ENCODE results near the gene C11orf16. TPM values are rescaled to one million over a fixed set of nuclear protein-coding genes. Genes with fewer than 3 reads are reported as not detected.

The C11orf16 gene
- total and polyA plus RNA-seq, 2 of the 4 experiments (the other 2 are of a cell fraction): not detected

GRCh38 chr11:8962841-8963240 lies 30.1 kb upstream of the C11orf16 start:
- Histone ChIP-seq H4K8ac (ENCODE audit: low read depth in 2 of 2, low read length in 2 of 2) (peak overlapping the region in 1 of 2 experiments; percentile 10; a peak in 1 of 4 replicates), H3K4me3 (ENCODE audit: insufficient read depth, low read depth, low read length) (no peak overlapping the region), H3K27ac (ENCODE audit: insufficient read depth, low read length) (no peak overlapping the region), H4K5ac (ENCODE audit: low read depth, low read length) (no peak overlapping the region), H3K14ac (replicated peaks; ENCODE audit: low read depth, low read length) (no peak overlapping the region), H2AFZ (replicated peaks; ENCODE audit: low read length, poor library complexity) (no peak overlapping the region), H3K4ac (ENCODE audit: low read depth, low read length) (no peak overlapping the region), H3K23ac (ENCODE audit: low read depth, low read length) (peak overlapping the region; percentile 20; the same call in 1 of the 2 replicates), H3K36me3 (ENCODE audit: control insufficient read depth, insufficient read depth, low read length) (no peaks in the 10 kb centered on the region), H3K9ac (ENCODE audit: low read depth, low read length) (no peak overlapping the region), H2AK5ac (ENCODE audit: low read depth, low read length) (no peak overlapping the region), H3K4me1 (ENCODE audit: control insufficient read depth, insufficient read depth, low read length) (peaks cover 8% of the 10 kb centered on the region), H3K27me3 (ENCODE audit: control insufficient read depth, insufficient read depth, low read length) (no peaks in the 10 kb centered on the region), H3K9me3 (ENCODE audit: control insufficient read depth, insufficient read depth, low read length) (no peaks in the 10 kb centered on the region), H2BK15ac (ENCODE audit: low read depth, low read length) (no peak overlapping the region), H2BK120ac (ENCODE audit: low read depth, low read length) (no peak overlapping the region), H3K56ac (ENCODE audit: extremely low read depth, insufficient read depth, low read length) (no peak overlapping the region), H3K9me1 (ENCODE audit: insufficient read depth, low read length) (0 out of 2 replicates have a peak, but pooled peaks cover 4% of the 10 kb centered on the region), H3K18ac (ENCODE audit: low read depth, low read length) (no peak overlapping the region), H4K91ac (ENCODE audit: insufficient read depth, low read depth, low read length) (no peak overlapping the region), H2BK20ac (ENCODE audit: low read depth, low read length) (no peak overlapping the region), H3K4me2 (ENCODE audit: low read depth, low read length) (peak overlapping the region; percentile 34), H2AK9ac (replicated peaks; ENCODE audit: low read depth, low read length, poor library complexity) (no peak overlapping the region), H2BK5ac (ENCODE audit: low read depth, low read length, poor library complexity, severe bottlenecking) (no peak overlapping the region), H4K20me1 (ENCODE audit: insufficient read depth, low read length) (no peaks in the 10 kb centered on the region), H3K79me1 (ENCODE audit: low read depth in 1 of 2, low read length in 2 of 2) (peaks cover 25 to 55% of the 10 kb centered on the region in 2 experiments)
- no peak for ATAC-seq (ENCODE audit: low read depth)
- dilution Hi-C loops (cut with HindIII; ENCODE audit: low sequenced_read_pairs, unreplicated experiment): no loop called here
- in situ Hi-C loops (cut with MboI; ENCODE audit: low sequenced_read_pairs): loop anchor here (25.0 kb wide), 1 partner anchor 726 kb away; no protein-coding TSS in a partner anchor
- no TSS peak for BruUV-seq (replicated peaks)
- intact Hi-C loops (cut with micrococcal nuclease): loop anchor here (5.0 kb wide), 1 partner anchor 91 kb away; no protein-coding TSS in a partner anchor
- CTCF ChIA-PET: interaction anchor here (1.8 kb wide), 1 partner anchor 175 kb away, joined by 5 read pairs; no protein-coding TSS in a partner anchor
- TF ChIP-seq CHD1 (IDR thresholded peaks at IDR 0.05; ENCODE audit: low read depth, low read length): no peak
- no peak for TF ChIP-seq POLR2A (IDR thresholded peaks at IDR 0.05; ENCODE audit: low read depth, low read length)
- no peak for TF ChIP-seq MAFK (IDR thresholded peaks at IDR 0.05; ENCODE audit: low read depth, low read length)
- no peak for TF ChIP-seq CEBPB (IDR thresholded peaks at IDR 0.05; ENCODE audit: low read depth, low read length)
- TF ChIP-seq NFE2L2 (IDR thresholded peaks at IDR 0.05; ENCODE audit: low read depth, low read length): no peak
- TF ChIP-seq MXI1 (IDR thresholded peaks at IDR 0.05; ENCODE audit: borderline replicate concordance, low read depth, low read length): no peak
- TF ChIP-seq RAD21 (IDR thresholded peaks at IDR 0.05; ENCODE audit: low read length): no peak
- no peak for TF ChIP-seq RFX5 (IDR thresholded peaks at IDR 0.05; ENCODE audit: low read depth, low read length)
- no peak for TF ChIP-seq MAZ (IDR thresholded peaks at IDR 0.05; ENCODE audit: borderline replicate concordance, low read depth, low read length)
- TF ChIP-seq, protein P1, sequence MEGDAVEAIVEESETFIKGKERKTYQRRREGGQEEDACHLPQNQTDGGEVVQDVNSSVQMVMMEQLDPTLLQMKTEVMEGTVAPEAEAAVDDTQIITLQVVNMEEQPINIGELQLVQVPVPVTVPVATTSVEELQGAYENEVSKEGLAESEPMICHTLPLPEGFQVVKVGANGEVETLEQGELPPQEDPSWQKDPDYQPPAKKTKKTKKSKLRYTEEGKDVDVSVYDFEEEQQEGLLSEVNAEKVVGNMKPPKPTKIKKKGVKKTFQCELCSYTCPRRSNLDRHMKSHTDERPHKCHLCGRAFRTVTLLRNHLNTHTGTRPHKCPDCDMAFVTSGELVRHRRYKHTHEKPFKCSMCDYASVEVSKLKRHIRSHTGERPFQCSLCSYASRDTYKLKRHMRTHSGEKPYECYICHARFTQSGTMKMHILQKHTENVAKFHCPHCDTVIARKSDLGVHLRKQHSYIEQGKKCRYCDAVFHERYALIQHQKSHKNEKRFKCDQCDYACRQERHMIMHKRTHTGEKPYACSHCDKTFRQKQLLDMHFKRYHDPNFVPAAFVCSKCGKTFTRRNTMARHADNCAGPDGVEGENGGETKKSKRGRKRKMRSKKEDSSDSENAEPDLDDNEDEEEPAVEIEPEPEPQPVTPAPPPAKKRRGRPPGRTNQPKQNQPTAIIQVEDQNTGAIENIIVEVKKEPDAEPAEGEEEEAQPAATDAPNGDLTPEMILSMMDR (conservative IDR thresholded peaks at IDR 0.05; ENCODE audit: low read depth, low read length): no peak
- TF ChIP-seq BHLHE40 (IDR thresholded peaks at IDR 0.05; ENCODE audit: low read depth, low read length): no peak
- no peak for TF ChIP-seq SMC3 (IDR thresholded peaks at IDR 0.05; ENCODE audit: low read depth, low read length)
- TF ChIP-seq, protein P2, sequence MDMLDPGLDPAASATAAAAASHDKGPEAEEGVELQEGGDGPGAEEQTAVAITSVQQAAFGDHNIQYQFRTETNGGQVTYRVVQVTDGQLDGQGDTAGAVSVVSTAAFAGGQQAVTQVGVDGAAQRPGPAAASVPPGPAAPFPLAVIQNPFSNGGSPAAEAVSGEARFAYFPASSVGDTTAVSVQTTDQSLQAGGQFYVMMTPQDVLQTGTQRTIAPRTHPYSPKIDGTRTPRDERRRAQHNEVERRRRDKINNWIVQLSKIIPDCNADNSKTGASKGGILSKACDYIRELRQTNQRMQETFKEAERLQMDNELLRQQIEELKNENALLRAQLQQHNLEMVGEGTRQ (IDR thresholded peaks at IDR 0.05; ENCODE audit: low read depth, low read length): no peak
- TF ChIP-seq, protein P3, sequence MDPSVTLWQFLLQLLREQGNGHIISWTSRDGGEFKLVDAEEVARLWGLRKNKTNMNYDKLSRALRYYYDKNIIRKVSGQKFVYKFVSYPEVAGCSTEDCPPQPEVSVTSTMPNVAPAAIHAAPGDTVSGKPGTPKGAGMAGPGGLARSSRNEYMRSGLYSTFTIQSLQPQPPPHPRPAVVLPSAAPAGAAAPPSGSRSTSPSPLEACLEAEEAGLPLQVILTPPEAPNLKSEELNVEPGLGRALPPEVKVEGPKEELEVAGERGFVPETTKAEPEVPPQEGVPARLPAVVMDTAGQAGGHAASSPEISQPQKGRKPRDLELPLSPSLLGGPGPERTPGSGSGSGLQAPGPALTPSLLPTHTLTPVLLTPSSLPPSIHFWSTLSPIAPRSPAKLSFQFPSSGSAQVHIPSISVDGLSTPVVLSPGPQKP (IDR thresholded peaks at IDR 0.05; ENCODE audit: borderline replicate concordance, low read depth, low read length): no peak
- no CpG with 5 or more reads among the region's 2 CpGs for WGBS, 2 experiments (ENCODE audit: extremely low coverage in 2 of 2, insufficient read length in 1 of 2)
- POLR2A ChIA-PET (ENCODE audit: unreplicated experiment): no interaction called here
- DNase-seq: no peak

Data from IMR-90 (cell line).